ENCODE data around the gene ATP1A2. TPM values are rescaled to one million over a fixed set of nuclear protein-coding genes. Genes with fewer than 3 reads are reported as not detected.
"Not testable (repeated sequence)": the region's sequence is repeated elsewhere in the genome, so short reads cannot be mapped to it uniquely, and the experiment has no call there.

Gene ATP1A2
- total RNA-seq, 1 donor from 2014 or later = not detected

- DNase-seq (ENCODE audit: low read depth in 2 of 2) = peak in 1 of 2 donors; percentile 8
Observed at GRCh38 chr1:160124705-160125478, 9.3 kb downstream of the ATP1A2 start.

- DNase-seq (ENCODE audit: low read depth in 2 of 2) = no peak
Observed at GRCh38 chr1:160125746-160126145, 10.2 kb downstream of the ATP1A2 start.

- DNase-seq (ENCODE audit: low read depth in 2 of 2) = not testable (repeated sequence)
Observed at GRCh38 chr1:160126342-160126741, 10.8 kb downstream of the ATP1A2 start.

- DNase-seq (ENCODE audit: low read depth in 2 of 2) = no peak
Observed at GRCh38 chr1:160127381-160127780, 11.8 kb downstream of the ATP1A2 start.

- peak in 1 of 2 donors; percentile 10 for DNase-seq (ENCODE audit: low read depth in 2 of 2)
Observed at GRCh38 chr1:160127865-160128523, 12.4 kb downstream of the ATP1A2 start.

- no peak for DNase-seq (ENCODE audit: low read depth in 2 of 2)
Observed at GRCh38 chr1:160128636-160129035, 13.1 kb downstream of the ATP1A2 start.

GRCh38 chr1:160129046-160129445 is 13.5 kb downstream of the ATP1A2 start:
- DNase-seq (ENCODE audit: low read depth in 2 of 2) = no peak

- DNase-seq (ENCODE audit: low read depth in 2 of 2) = no peak
Observed at GRCh38 chr1:160129558-160129957, 14.0 kb downstream of the ATP1A2 start.

GRCh38 chr1:160129966-160130365 is 14.4 kb downstream of the ATP1A2 start:
- DNase-seq (ENCODE audit: low read depth in 2 of 2) = no peak

GRCh38 chr1:160130486-160130885 is 14.9 kb downstream of the ATP1A2 start:
- DNase-seq (ENCODE audit: low read depth in 2 of 2) = no peak

- DNase-seq (ENCODE audit: low read depth in 2 of 2) = no peak
Observed at GRCh38 chr1:160130939-160131338, 15.4 kb downstream of the ATP1A2 start.

GRCh38 chr1:160131803-160132565 is 16.4 kb downstream of the ATP1A2 start:
- DNase-seq (ENCODE audit: low read depth in 2 of 2) = no peak

GRCh38 chr1:160133990-160134770 is 18.6 kb downstream of the ATP1A2 start:
- no peak for DNase-seq (ENCODE audit: low read depth in 2 of 2)

- DNase-seq (ENCODE audit: low read depth in 2 of 2) = no peak
Observed at GRCh38 chr1:160134791-160135572, 19.4 kb downstream of the ATP1A2 start.

GRCh38 chr1:160136121-160136925 is 20.8 kb downstream of the ATP1A2 start:
- no peak for DNase-seq (ENCODE audit: low read depth in 2 of 2)

- no peak for DNase-seq (ENCODE audit: low read depth in 2 of 2)
Observed at GRCh38 chr1:160136926-160137200, 21.3 kb downstream of the ATP1A2 start.

- no peak for DNase-seq (ENCODE audit: low read depth in 2 of 2)
Observed at GRCh38 chr1:160137216-160137862, 21.8 kb downstream of the ATP1A2 start.

- no peak for DNase-seq (ENCODE audit: low read depth in 2 of 2)
Observed at GRCh38 chr1:160139840-160140239, 24.3 kb downstream of the ATP1A2 start.

- no peak for DNase-seq (ENCODE audit: low read depth in 2 of 2)
Observed at GRCh38 chr1:160143695-160144094, 28.1 kb downstream of the ATP1A2 start.

- no peak for DNase-seq (ENCODE audit: low read depth in 2 of 2)
Observed at GRCh38 chr1:160144921-160145320, 29.4 kb downstream of the ATP1A2 start.

Data from lung microvascular endothelial cell (primary cell).